LNCAP (cell line): Measurements from ENCODE around the gene IQSEC3.

Source experiments
- CTCF ChIP-seq: fragments of 450-650 bp; IDR thresholded peaks from 2 replicates; pipeline ENCODE4 v1.5.1; 2017; ENCODE audit warnings: mild to moderate bottlenecking

Gene IQSEC3

DNA sequence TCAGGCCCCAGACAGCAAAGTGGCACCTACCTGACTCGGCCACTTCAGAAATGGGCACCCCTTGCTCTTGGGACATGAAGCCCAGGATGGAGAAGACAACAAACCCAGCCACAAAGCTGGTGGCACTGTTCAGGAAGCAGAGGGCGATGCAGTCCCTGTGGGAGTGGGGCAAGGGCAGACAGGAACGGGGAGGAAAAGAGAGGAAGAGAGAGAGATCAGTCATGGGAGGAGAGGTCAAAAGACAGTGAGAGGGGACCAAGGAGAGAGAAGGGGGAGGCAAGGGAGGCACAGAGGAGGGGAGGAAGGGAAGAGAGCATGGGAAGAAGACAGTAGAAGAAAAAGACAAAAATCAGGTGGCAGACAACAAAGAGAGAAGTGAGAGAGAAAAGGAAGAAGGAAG, 130.8 kb downstream of the IQSEC3 start:
- TF ChIP-seq CTCF: no peak

GRCh38 chr12:197911-198695, 131.5 kb downstream of the IQSEC3 start:
- TF ChIP-seq CTCF: no peak

DNA sequence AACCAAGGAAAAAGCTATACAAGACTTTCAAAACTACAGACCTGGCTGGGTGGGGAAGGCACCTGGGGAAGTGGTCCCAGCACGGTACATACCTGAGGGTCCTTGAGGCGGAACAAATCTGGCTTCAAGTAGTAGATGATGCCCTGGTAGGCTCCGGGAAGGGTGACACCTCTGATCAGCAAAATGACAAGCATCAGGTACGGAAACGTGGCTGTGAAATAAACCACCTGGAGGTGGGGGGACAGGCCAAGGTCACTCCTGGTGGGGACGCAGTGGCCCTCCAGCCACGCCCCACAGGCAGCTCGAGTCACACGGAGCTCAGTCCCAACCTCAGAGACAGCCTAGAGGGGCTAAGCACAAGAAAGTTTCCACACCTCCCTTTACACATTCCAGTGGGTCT, 132.1 kb downstream of the IQSEC3 start:
- TF ChIP-seq CTCF: no peak

DNA sequence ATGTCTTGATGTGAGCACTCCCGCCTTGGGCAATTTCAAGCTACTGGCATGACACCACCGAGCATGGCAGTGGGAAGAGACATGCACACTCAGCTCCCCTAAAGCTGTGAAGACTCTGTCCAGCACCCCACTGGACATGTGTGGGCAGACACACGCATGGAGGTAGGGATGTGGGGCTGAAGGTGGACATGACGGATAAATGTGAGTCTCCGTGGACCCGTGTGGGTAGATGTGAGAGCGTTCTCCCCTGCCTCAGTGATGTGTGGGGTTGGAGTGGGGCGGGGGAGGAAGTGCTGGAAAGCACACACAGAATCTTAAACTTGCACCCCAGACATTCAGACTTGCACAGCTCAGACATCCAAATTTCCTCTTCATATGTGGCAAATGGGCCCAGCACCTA, 134.8 kb downstream of the IQSEC3 start:
- no peak for TF ChIP-seq CTCF

DNA sequence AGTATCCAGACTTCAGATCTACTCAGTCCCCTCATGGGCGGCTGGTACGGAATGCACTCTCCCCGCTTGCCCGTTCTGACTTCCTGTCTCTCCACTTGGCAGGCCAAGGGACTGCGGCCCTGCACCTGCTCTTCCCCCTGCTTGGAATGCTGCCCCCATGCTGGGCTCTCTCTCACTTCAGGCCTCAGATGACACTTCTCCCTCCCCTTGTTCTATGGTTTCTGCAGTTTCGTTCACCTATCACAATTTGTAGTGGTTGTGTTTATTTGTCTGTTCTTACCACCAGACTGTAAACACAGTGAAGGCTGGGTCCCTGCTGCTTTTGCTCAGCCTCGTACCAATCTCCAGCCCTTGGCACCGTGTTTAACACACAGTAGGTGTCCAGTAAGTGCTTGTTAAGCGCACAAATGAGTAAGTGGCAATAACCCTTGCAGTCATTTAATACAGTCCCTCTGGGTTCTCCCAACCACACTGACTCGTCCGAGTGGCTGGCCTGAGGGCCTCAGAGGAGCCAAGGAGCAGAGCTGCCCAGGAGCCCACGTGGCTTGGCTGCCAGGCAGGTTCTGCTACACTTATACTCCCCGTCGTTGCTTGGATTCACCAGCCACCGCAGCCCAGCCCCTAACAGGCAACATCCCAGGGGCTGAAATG, 135.6 kb downstream of the IQSEC3 start:
- TF ChIP-seq CTCF: no peak

- TF ChIP-seq CTCF: no peak
Observed at GRCh38 chr12:203074-203461, 136.5 kb downstream of the IQSEC3 start.

DNA sequence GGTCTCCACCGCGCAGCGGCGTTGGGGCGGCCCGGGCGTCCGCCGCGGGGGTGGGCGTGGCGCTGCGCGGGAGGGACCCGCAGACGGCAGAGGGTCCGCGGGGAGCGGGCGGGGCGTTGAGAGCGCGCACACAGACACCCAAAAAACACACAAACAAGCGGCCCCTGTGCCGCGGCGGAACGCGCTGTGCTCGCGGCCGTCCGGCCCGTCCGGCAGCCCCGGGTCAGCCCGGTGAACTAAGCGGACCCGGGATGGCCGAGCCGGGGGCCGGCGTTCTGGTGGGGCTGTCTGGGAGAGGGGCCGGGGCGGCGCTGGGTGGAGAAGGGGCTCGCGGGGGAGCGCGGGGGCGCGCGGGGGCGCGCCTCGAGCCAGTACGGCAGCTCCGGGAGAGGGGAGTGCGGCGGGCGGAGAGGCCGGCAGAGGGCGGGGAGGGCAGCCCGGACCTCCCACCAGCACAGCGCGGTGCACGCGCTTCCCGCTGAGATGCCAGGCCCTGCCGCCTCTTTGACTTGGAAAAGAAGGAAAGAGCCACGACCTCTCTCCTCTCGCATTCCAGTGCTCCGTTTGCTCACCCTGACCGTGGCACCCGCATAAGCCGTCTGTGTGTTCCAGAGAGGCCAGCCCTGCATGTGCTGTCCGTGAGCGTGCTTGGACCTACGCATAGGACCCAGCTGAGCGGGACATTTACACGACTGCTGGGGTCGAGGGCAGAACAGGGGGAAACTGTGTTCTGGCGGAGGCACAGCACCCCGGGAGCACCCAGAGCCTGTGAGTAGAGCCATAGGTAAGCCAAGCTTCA, 137.1 kb downstream of the IQSEC3 start:
- no peak for TF ChIP-seq CTCF
